Activated T-cell treated with anti-CD3 and anti-CD28 coated beads, Interleukin-2, amount 50 U/mL, for 72 hours (primary cell): ENCODE data around the gene PRC1. TPM values are rescaled to one million over a fixed set of nuclear protein-coding genes. Genes with fewer than 3 reads are reported as not detected.

Experiments
- ATAC-seq, 2 donors: fragments of 150-1000 bp; cut with Tn5 transposase; replicated peaks in 1 of 2; 2 replicates each; pipeline ENCODE4 v1.10.0; 2021; ENCODE audit warnings: moderate library complexity in 2 of 2, mild to moderate bottlenecking in 1 of 2
- DNase-seq, 2 donors: peaks; one replicate each; pipeline ENCODE4 v3.0.0; 2021 to 2022; ENCODE audit warnings: mixed read lengths in 1 of 2
- H3K27ac Mint-ChIP-seq: one replicate; pipeline ENCODE4 v1.8.0; 2022; ENCODE audit warnings: mild to moderate bottlenecking, moderate library complexity, mixed read lengths
- H3K27me3 Mint-ChIP-seq: one replicate; pipeline ENCODE4 v1.8.0; 2022; ENCODE audit warnings: low read depth, mixed read lengths
- H3K36me3 Mint-ChIP-seq, 2 donors: one replicate each; pipeline ENCODE4 v1.8.0; 2022; ENCODE audit warnings: mixed read lengths in 2 of 2, mild to moderate bottlenecking in 1 of 2; ENCODE audit not compliant: insufficient read depth in 2 of 2
- H3K4me1 Mint-ChIP-seq: one replicate; pipeline ENCODE4 v1.8.0; 2022; ENCODE audit warnings: low read depth, mixed read lengths
- H3K4me3 Mint-ChIP-seq, 2 donors: one replicate each; pipeline ENCODE4 v1.8.0; 2022; ENCODE audit warnings: mild to moderate bottlenecking in 2 of 2, mixed read lengths in 2 of 2, moderate library complexity in 2 of 2
- H3K9me3 Mint-ChIP-seq, 2 donors: one replicate each; pipeline ENCODE4 v1.8.0; 2022; ENCODE audit warnings: mixed read lengths in 2 of 2
- total RNA-seq, 2 donors: library from RNA; stranded (reverse); gene quantifications; one replicate each; pipeline ENCODE4 v1.2.3, GENCODE V29; 2022

The PRC1 gene
- total RNA-seq, 2 donors from 2014 or later: 111 to 115 TPM

GRCh38 chr15:90916461-90916860 lies 77.9 kb downstream of the PRC1 start:
- ATAC-seq: no peak
- Mint-ChIP-seq H3K4me1 (no peaks in the 10 kb centered on the region), H3K4me3 (no peak overlapping the region), H3K27me3 (no peaks in the 10 kb centered on the region), H3K36me3 (peaks cover 7 to 28% of the 10 kb centered on the region in 2 donors), H3K9me3 (no peaks in the 10 kb centered on the region), H3K27ac (no peak overlapping the region)
- no peak for DNase-seq

Other genes with a start within 250 kb of the PRC1 start
- 100 to 1,000 TPM; 604 to 721 TPM for gene FURIN, start 125.9 kb downstream of the PRC1 start, total RNA-seq
- 10 to 100 TPM; 68.3 to 81.5 TPM for gene FES, start 110.0 kb downstream of the PRC1 start, total RNA-seq
- gene MAN2A2, start 91.2 kb downstream of the PRC1 start, total RNA-seq: 100 to 1,000 TPM; 159 to 190 TPM
- 10 to 100 TPM; 37.6 to 53.7 TPM for gene HDDC3, start 62.0 kb downstream of the PRC1 start, total RNA-seq
- 10 to 100 TPM; 65.9 to 76.8 TPM for gene UNC45A, start 59.2 kb downstream of the PRC1 start, total RNA-seq
- gene RCCD1, start 39.7 kb downstream of the PRC1 start, total RNA-seq: 10 to 100 TPM; 26.2 to 27.6 TPM
- gene VPS33B, start 28.1 kb upstream of the PRC1 start, total RNA-seq: 10 to 100 TPM; 24.4 to 25.5 TPM
- gene SV2B, start 105.7 kb upstream of the PRC1 start, total RNA-seq: under 1 TPM; 0.17 to 0.30 TPM